WTC11 (cell line): ENCODE data around the gene KCNJ6. TPM values are rescaled to one million over a fixed set of nuclear protein-coding genes. Genes with fewer than 3 reads are reported as not detected.

Source experiments
- ATAC-seq: fragments of 200-7000 bp; cut with Tn5 transposase; 2 replicates; pipeline ENCODE4 v1.10.0; 2021; ENCODE audit warnings: mild to moderate bottlenecking, moderate library complexity
- CTCF ChIA-PET: fragments of 300-600 bp; sonication (Branson Sonifier 250); formaldehyde crosslinking; loops from one replicate; lab custom pipeline; 2021; ENCODE audit warnings: antibody characterized with exemption; lab: Charles Lee
- POLR2A ChIA-PET: fragments of 350-600 bp; sonication (Branson Sonifier 250); formaldehyde crosslinking; loops from one replicate; lab custom pipeline; 2021; ENCODE audit warnings: antibody characterized with exemption; lab: Charles Lee
- DNase-seq: peaks from one replicate; pipeline ENCODE4 v3.0.0; 2021; ENCODE audit warnings: low spot score
- H3K27ac Mint-ChIP-seq: 2 replicates; pipeline ENCODE4 v1.8.0; 2021; ENCODE audit warnings: mixed read lengths
- H3K27me3 Mint-ChIP-seq: 2 replicates; pipeline ENCODE4 v1.8.0; 2021; ENCODE audit warnings: low read depth, mild to moderate bottlenecking, moderate library complexity, mixed read lengths
- H3K36me3 Mint-ChIP-seq: 2 replicates; pipeline ENCODE4 v1.8.0; 2021; ENCODE audit warnings: mixed read lengths
- H3K4me1 Mint-ChIP-seq: 2 replicates; pipeline ENCODE4 v1.8.0; 2022; ENCODE audit warnings: mixed read lengths
- H3K4me3 Mint-ChIP-seq: 2 replicates; pipeline ENCODE4 v1.8.0; 2021; ENCODE audit warnings: mild to moderate bottlenecking, moderate library complexity, mixed read lengths
- H3K9me3 Mint-ChIP-seq: 2 replicates; pipeline ENCODE4 v1.8.0; 2021; ENCODE audit warnings: mixed read lengths
- FOXJ3 ChIP-seq: sonication (generic); formaldehyde crosslinking; IDR thresholded peaks from 2 replicates; pipeline ENCODE4 v1.9.0; 2021; ENCODE audit warnings: missing genetic modification reagents, mild to moderate bottlenecking, borderline replicate concordance
- GRHL2 ChIP-seq: fragments of 250-450 bp; sonication (Bioruptor Pico); IDR thresholded peaks from 2 replicates; pipeline ENCODE4 v1.8.0; 2022; ENCODE audit warnings: mild to moderate bottlenecking, moderate library complexity; ENCODE audit not compliant: insufficient replicate concordance, severe bottlenecking
- JUN ChIP-seq: sonication (generic); formaldehyde crosslinking; IDR thresholded peaks from 2 replicates; pipeline ENCODE4 v1.8.0; 2023; ENCODE audit warnings: mild to moderate bottlenecking, missing genetic modification reagents
- MYBL2 ChIP-seq: sonication (generic); formaldehyde crosslinking; IDR thresholded peaks from 2 replicates; pipeline ENCODE4 v1.8.1; 2023; ENCODE audit warnings: mild to moderate bottlenecking, moderate library complexity, missing genetic modification reagents
- ZBTB21 ChIP-seq: sonication (generic); formaldehyde crosslinking; IDR thresholded peaks from 2 replicates; pipeline ENCODE4 v1.8.1; 2023; ENCODE audit warnings: mild to moderate bottlenecking, missing genetic modification reagents, borderline replicate concordance
- ZNF232 ChIP-seq: sonication (generic); formaldehyde crosslinking; IDR thresholded peaks from 2 replicates; pipeline ENCODE4 v1.8.0; 2022; ENCODE audit warnings: mild to moderate bottlenecking, missing genetic modification reagents
- total RNA-seq: library from RNA; stranded (reverse); gene quantifications from 3 replicates; pipeline ENCODE4 v1.2.3, GENCODE V29; 2021
- TF ChIP-seq, protein P1 (sequence below): sonication (generic); formaldehyde crosslinking; IDR thresholded peaks from 2 replicates; pipeline ENCODE4 v1.8.1; 2023; ENCODE audit warnings: mild to moderate bottlenecking, missing genetic modification reagents, moderate library complexity
- TF ChIP-seq, protein P2 (sequence below): sonication (generic); formaldehyde crosslinking; IDR thresholded peaks from 2 replicates; pipeline ENCODE4 v1.8.1; 2023; ENCODE audit warnings: mild to moderate bottlenecking, missing genetic modification reagents
- TF ChIP-seq, protein P3 (sequence below): sonication (generic); formaldehyde crosslinking; IDR thresholded peaks from 2 replicates; pipeline ENCODE4 v1.8.1; 2023; ENCODE audit warnings: mild to moderate bottlenecking, missing genetic modification reagents, borderline replicate concordance
- TF ChIP-seq, protein P4 (sequence below): sonication (generic); formaldehyde crosslinking; IDR thresholded peaks from 2 replicates; pipeline ENCODE4 v1.8.1; 2023; ENCODE audit warnings: mild to moderate bottlenecking, moderate library complexity, missing genetic modification reagents
- TF ChIP-seq, protein P5 (sequence below): sonication (generic); formaldehyde crosslinking; conservative IDR thresholded peaks from 2 replicates; pipeline ENCODE4 v1.8.1; 2023; ENCODE audit warnings: mild to moderate bottlenecking, low read depth, missing genetic modification reagents, moderate library complexity
- TF ChIP-seq, protein P6 (sequence below): fragments of 250-450 bp; sonication (Bioruptor Pico); IDR thresholded peaks from 2 replicates; pipeline ENCODE4 v1.9.0; 2021; ENCODE audit warnings: mild to moderate bottlenecking, borderline replicate concordance

KCNJ6 gene
- total RNA-seq, 1 experiment from 2014 or later: 0.35 TPM

DNA sequence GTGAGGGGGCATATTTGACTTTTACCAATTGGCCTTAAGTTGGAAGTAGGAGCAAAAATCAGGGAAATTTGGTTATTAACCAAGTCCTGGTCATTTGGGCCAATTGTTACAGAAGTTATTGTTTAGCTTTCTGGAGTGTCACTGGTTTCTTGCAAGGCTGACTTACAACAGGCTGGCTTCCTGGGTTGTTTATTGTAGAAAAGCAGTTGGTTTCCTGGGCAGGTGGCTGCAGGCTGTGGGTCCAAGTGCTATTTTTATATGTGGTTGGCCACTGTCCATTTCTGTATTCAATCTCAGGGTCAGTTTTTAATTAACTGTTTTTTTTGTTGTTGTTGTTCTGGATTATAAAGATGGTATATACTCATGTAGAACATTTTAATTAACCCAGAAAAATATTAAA is 174.1 kb downstream of the KCNJ6 start:
- ChIA-PET POLR2A (no interaction called here), CTCF (interaction anchor here (1.1 kb wide), 1 partner anchor 17 kb away, joined by 3 read pairs; no protein-coding TSS in a partner anchor)
- no peaks in the 10 kb centered on the region for H3K36me3 Mint-ChIP-seq
- H3K27ac Mint-ChIP-seq: no peak overlapping the region
- DNase-seq (no peak), ATAC-seq (no peak)
- H3K4me1 Mint-ChIP-seq: peaks cover 6% of the 10 kb centered on the region
- no peak for TF ChIP-seq FOXJ3 (CRISPR knock-in tag)
- TF ChIP-seq GRHL2 (CRISPR knock-in tag): no peak
- TF ChIP-seq MYBL2: no peak
- TF ChIP-seq, protein P1, sequence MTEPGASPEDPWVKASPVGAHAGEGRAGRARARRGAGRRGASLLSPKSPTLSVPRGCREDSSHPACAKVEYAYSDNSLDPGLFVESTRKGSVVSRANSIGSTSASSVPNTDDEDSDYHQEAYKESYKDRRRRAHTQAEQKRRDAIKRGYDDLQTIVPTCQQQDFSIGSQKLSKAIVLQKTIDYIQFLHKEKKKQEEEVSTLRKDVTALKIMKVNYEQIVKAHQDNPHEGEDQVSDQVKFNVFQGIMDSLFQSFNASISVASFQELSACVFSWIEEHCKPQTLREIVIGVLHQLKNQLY (CRISPR knock-in tag): no peak
- TF ChIP-seq, protein P2, sequence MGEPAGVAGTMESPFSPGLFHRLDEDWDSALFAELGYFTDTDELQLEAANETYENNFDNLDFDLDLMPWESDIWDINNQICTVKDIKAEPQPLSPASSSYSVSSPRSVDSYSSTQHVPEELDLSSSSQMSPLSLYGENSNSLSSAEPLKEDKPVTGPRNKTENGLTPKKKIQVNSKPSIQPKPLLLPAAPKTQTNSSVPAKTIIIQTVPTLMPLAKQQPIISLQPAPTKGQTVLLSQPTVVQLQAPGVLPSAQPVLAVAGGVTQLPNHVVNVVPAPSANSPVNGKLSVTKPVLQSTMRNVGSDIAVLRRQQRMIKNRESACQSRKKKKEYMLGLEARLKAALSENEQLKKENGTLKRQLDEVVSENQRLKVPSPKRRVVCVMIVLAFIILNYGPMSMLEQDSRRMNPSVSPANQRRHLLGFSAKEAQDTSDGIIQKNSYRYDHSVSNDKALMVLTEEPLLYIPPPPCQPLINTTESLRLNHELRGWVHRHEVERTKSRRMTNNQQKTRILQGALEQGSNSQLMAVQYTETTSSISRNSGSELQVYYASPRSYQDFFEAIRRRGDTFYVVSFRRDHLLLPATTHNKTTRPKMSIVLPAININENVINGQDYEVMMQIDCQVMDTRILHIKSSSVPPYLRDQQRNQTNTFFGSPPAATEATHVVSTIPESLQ (CRISPR knock-in tag): no peak
- TF ChIP-seq, protein P3, sequence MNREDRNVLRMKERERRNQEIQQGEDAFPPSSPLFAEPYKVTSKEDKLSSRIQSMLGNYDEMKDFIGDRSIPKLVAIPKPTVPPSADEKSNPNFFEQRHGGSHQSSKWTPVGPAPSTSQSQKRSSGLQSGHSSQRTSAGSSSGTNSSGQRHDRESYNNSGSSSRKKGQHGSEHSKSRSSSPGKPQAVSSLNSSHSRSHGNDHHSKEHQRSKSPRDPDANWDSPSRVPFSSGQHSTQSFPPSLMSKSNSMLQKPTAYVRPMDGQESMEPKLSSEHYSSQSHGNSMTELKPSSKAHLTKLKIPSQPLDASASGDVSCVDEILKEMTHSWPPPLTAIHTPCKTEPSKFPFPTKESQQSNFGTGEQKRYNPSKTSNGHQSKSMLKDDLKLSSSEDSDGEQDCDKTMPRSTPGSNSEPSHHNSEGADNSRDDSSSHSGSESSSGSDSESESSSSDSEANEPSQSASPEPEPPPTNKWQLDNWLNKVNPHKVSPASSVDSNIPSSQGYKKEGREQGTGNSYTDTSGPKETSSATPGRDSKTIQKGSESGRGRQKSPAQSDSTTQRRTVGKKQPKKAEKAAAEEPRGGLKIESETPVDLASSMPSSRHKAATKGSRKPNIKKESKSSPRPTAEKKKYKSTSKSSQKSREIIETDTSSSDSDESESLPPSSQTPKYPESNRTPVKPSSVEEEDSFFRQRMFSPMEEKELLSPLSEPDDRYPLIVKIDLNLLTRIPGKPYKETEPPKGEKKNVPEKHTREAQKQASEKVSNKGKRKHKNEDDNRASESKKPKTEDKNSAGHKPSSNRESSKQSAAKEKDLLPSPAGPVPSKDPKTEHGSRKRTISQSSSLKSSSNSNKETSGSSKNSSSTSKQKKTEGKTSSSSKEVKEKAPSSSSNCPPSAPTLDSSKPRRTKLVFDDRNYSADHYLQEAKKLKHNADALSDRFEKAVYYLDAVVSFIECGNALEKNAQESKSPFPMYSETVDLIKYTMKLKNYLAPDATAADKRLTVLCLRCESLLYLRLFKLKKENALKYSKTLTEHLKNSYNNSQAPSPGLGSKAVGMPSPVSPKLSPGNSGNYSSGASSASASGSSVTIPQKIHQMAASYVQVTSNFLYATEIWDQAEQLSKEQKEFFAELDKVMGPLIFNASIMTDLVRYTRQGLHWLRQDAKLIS: no peak
- TF ChIP-seq, protein P4, sequence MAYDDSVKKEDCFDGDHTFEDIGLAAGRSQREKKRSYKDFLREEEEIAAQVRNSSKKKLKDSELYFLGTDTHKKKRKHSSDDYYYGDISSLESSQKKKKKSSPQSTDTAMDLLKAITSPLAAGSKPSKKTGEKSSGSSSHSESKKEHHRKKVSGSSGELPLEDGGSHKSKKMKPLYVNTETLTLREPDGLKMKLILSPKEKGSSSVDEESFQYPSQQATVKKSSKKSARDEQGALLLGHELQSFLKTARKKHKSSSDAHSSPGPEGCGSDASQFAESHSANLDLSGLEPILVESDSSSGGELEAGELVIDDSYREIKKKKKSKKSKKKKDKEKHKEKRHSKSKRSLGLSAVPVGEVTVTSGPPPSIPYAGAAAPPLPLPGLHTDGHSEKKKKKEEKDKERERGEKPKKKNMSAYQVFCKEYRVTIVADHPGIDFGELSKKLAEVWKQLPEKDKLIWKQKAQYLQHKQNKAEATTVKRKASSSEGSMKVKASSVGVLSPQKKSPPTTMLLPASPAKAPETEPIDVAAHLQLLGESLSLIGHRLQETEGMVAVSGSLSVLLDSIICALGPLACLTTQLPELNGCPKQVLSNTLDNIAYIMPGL: no peak
- TF ChIP-seq, protein P5, sequence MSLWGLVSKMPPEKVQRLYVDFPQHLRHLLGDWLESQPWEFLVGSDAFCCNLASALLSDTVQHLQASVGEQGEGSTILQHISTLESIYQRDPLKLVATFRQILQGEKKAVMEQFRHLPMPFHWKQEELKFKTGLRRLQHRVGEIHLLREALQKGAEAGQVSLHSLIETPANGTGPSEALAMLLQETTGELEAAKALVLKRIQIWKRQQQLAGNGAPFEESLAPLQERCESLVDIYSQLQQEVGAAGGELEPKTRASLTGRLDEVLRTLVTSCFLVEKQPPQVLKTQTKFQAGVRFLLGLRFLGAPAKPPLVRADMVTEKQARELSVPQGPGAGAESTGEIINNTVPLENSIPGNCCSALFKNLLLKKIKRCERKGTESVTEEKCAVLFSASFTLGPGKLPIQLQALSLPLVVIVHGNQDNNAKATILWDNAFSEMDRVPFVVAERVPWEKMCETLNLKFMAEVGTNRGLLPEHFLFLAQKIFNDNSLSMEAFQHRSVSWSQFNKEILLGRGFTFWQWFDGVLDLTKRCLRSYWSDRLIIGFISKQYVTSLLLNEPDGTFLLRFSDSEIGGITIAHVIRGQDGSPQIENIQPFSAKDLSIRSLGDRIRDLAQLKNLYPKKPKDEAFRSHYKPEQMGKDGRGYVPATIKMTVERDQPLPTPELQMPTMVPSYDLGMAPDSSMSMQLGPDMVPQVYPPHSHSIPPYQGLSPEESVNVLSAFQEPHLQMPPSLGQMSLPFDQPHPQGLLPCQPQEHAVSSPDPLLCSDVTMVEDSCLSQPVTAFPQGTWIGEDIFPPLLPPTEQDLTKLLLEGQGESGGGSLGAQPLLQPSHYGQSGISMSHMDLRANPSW: no peak
- no peak for TF ChIP-seq ZNF232
- no peak for TF ChIP-seq ZBTB21 (CRISPR knock-in tag)
- H3K4me3 Mint-ChIP-seq: no peak overlapping the region
- no peaks in the 10 kb centered on the region for H3K27me3 Mint-ChIP-seq
- peaks cover under 1% of the 10 kb centered on the region; the same call in 1 of the 2 replicates for H3K9me3 Mint-ChIP-seq

DNA sequence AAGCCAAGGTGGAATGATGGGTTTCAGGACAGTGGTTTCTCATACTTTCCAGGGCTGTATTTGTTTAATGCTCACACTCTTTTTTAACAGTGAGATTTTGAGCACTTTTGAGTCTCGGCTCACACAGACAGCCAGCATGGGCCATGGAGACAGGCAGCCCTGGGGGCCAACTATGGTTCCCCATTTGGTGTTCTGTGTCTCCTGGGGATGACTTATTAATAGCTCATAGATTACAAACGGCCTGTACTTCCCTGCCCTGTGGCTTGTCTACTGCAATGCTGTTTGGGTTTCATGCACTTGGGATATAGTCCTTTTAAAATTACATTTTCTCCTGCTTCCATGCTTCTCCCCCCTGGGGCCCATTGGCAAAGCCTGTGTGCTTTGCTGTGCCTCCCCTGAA is 178.3 kb downstream of the KCNJ6 start:
- no peak for DNase-seq
- no peaks in the 10 kb centered on the region for H3K9me3 Mint-ChIP-seq
- ATAC-seq: no peak
- ChIA-PET POLR2A (no interaction called here), CTCF (interaction anchor here (1.3 kb wide), 1 partner anchor 37 kb away, joined by 4 read pairs; no protein-coding TSS in a partner anchor)
- H3K27ac Mint-ChIP-seq: no peak overlapping the region
- H3K36me3 Mint-ChIP-seq: no peaks in the 10 kb centered on the region
- no peak for TF ChIP-seq JUN (CRISPR knock-in tag)
- TF ChIP-seq, protein P6, sequence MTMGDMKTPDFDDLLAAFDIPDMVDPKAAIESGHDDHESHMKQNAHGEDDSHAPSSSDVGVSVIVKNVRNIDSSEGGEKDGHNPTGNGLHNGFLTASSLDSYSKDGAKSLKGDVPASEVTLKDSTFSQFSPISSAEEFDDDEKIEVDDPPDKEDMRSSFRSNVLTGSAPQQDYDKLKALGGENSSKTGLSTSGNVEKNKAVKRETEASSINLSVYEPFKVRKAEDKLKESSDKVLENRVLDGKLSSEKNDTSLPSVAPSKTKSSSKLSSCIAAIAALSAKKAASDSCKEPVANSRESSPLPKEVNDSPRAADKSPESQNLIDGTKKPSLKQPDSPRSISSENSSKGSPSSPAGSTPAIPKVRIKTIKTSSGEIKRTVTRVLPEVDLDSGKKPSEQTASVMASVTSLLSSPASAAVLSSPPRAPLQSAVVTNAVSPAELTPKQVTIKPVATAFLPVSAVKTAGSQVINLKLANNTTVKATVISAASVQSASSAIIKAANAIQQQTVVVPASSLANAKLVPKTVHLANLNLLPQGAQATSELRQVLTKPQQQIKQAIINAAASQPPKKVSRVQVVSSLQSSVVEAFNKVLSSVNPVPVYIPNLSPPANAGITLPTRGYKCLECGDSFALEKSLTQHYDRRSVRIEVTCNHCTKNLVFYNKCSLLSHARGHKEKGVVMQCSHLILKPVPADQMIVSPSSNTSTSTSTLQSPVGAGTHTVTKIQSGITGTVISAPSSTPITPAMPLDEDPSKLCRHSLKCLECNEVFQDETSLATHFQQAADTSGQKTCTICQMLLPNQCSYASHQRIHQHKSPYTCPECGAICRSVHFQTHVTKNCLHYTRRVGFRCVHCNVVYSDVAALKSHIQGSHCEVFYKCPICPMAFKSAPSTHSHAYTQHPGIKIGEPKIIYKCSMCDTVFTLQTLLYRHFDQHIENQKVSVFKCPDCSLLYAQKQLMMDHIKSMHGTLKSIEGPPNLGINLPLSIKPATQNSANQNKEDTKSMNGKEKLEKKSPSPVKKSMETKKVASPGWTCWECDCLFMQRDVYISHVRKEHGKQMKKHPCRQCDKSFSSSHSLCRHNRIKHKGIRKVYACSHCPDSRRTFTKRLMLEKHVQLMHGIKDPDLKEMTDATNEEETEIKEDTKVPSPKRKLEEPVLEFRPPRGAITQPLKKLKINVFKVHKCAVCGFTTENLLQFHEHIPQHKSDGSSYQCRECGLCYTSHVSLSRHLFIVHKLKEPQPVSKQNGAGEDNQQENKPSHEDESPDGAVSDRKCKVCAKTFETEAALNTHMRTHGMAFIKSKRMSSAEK: no peak
- no peaks in the 10 kb centered on the region for H3K27me3 Mint-ChIP-seq
- H3K4me3 Mint-ChIP-seq: no peak overlapping the region
- H3K4me1 Mint-ChIP-seq: peaks cover 11% of the 10 kb centered on the region
